Endodermal cell (in vitro differentiated cells): ENCODE measurements around the gene CELA1. TPM values are rescaled to one million over a fixed set of nuclear protein-coding genes. Genes with fewer than 3 reads are reported as not detected.
A peak's percentile ranks its signal among the peaks of the same experiment; 100 is the strongest.

Source experiments
- DNase-seq: peaks from one replicate; pipeline ENCODE4 v3.0.0-alpha.2; 2017
- H3K27ac ChIP-seq: 2 replicates; pipeline ENCODE4 v1.5.1; 2013; ENCODE audit warnings: mild to moderate bottlenecking, low read depth, low read length, moderate library complexity
- H3K27me3 ChIP-seq: 2 replicates; pipeline ENCODE4 v1.6.1; 2013; ENCODE audit warnings: mild to moderate bottlenecking, low read length, moderate library complexity; ENCODE audit not compliant: insufficient read depth, control insufficient read depth, poor library complexity, severe bottlenecking
- H3K36me3 ChIP-seq: 2 replicates; pipeline ENCODE4 v1.7.0; 2013; ENCODE audit warnings: mild to moderate bottlenecking, low read length, moderate library complexity; ENCODE audit not compliant: control insufficient read depth, insufficient read depth
- H3K4me1 ChIP-seq: one replicate; pipeline ENCODE4 v1.7.0; 2013; ENCODE audit warnings: low read length; ENCODE audit not compliant: control insufficient read depth, insufficient read depth
- H3K4me3 ChIP-seq: 2 replicates; pipeline ENCODE4 v1.5.1; 2013; ENCODE audit warnings: mild to moderate bottlenecking, low read length, moderate library complexity
- H3K9ac ChIP-seq: 2 replicates; pipeline ENCODE4 v1.6.1; 2013; ENCODE audit warnings: mild to moderate bottlenecking, low read length, moderate library complexity; ENCODE audit not compliant: poor library complexity, severe bottlenecking; ENCODE audit errors: extremely low read depth
- H3K9me3 ChIP-seq: 2 replicates; pipeline ENCODE4 v1.6.1; 2013; ENCODE audit warnings: mild to moderate bottlenecking, low read length, moderate library complexity; ENCODE audit not compliant: control insufficient read depth
- H3K27ac Mint-ChIP-seq: 2 replicates; pipeline ENCODE4 v1.8.0; 2020; ENCODE audit warnings: mixed read lengths
- H3K27me3 Mint-ChIP-seq: 2 replicates; pipeline ENCODE4 v1.8.0; 2021; ENCODE audit warnings: mild to moderate bottlenecking, mixed read lengths; ENCODE audit not compliant: insufficient read depth
- H3K36me3 Mint-ChIP-seq: 2 replicates; pipeline ENCODE4 v1.8.0; 2020; ENCODE audit warnings: low read depth, mixed read lengths
- H3K4me1 Mint-ChIP-seq: 2 replicates; pipeline ENCODE4 v1.8.0; 2020; ENCODE audit warnings: mixed read lengths
- H3K4me3 Mint-ChIP-seq: 2 replicates; pipeline ENCODE4 v1.8.0; 2020; ENCODE audit warnings: mild to moderate bottlenecking, moderate library complexity, mixed read lengths
- H3K9me3 Mint-ChIP-seq: 2 replicates; pipeline ENCODE4 v1.8.0; 2020; ENCODE audit warnings: mild to moderate bottlenecking, mixed read lengths
- WGBS, 2 experiments: methylation state at CpG; one replicate each; pipeline versions ENCODE4 v1.1.5 to v1.1.7; 2013; ENCODE audit warnings: missing lambda C conversion rate in 2 of 2, mixed read lengths in 1 of 2; ENCODE audit not compliant: insufficient coverage in 1 of 2, insufficient read length in 1 of 2; 5-methylcytosine and 5-hydroxymethylcytosine counted together
- total RNA-seq, 2 donors: library from RNA; stranded (reverse); fragmentation: NEBNext Ultra II Directional in 1 of 2; extraction: Animal tissue kit (Norgen Biotek cat#: 25700) in 1 of 2; gene quantifications; 2 replicates in 1 of 2; 3 replicates in 1 of 2; pipeline ENCODE4 v1.2.1, GENCODE V29; 2021
- TF ChIP-seq, protein P1 (sequence below): fragments of 200-600 bp; sonication (generic); conservative IDR thresholded peaks from 2 replicates; pipeline ENCODE4 v1.5.0; 2021; ENCODE audit warnings: antibody characterized with exemption, mild to moderate bottlenecking

Gene CELA1
- total RNA-seq, 2 donors from 2014 or later = not detected

DNA sequence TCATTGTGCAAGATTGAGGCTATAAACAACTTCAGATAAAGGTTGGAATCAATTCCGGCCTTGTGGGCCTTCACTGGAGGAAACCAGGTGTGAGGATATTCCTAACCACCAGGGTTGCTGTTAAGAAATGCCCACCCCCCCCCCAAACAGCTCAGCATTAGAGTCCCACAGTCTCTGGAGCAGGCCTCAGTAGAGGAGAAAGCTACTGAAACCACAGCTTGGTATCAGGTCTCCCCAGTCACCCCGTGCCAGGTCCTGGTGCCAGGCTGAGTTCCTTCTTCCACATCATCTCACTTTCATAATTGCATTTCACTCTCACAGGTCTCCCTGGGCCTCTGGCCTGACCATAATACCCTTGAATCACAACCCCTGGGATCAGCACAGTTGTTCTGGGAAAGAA lies 32.3 kb upstream of the CELA1 start:
- H3K36me3 ChIP-seq = peaks cover 22% of the 10 kb centered on the region
- H3K36me3 Mint-ChIP-seq = peaks cover 35% of the 10 kb centered on the region
- TF ChIP-seq, protein P1, sequence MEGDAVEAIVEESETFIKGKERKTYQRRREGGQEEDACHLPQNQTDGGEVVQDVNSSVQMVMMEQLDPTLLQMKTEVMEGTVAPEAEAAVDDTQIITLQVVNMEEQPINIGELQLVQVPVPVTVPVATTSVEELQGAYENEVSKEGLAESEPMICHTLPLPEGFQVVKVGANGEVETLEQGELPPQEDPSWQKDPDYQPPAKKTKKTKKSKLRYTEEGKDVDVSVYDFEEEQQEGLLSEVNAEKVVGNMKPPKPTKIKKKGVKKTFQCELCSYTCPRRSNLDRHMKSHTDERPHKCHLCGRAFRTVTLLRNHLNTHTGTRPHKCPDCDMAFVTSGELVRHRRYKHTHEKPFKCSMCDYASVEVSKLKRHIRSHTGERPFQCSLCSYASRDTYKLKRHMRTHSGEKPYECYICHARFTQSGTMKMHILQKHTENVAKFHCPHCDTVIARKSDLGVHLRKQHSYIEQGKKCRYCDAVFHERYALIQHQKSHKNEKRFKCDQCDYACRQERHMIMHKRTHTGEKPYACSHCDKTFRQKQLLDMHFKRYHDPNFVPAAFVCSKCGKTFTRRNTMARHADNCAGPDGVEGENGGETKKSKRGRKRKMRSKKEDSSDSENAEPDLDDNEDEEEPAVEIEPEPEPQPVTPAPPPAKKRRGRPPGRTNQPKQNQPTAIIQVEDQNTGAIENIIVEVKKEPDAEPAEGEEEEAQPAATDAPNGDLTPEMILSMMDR = peak; percentile 21
- WGBS, 2 experiments = 98% methylated on average over 2 of the region's 2 CpGs; no CpG with 5 or more reads in 1 of the 2 experiments
- H3K9me3 Mint-ChIP-seq = no peaks in the 10 kb centered on the region
- H3K9ac ChIP-seq = no peak overlapping the region
- H3K4me1 Mint-ChIP-seq = peaks cover 21% of the 10 kb centered on the region
- H3K9me3 ChIP-seq = no peaks in the 10 kb centered on the region
- DNase-seq = no peak
- no peak overlapping the region for H3K27ac Mint-ChIP-seq
- no peaks in the 10 kb centered on the region for H3K27me3 Mint-ChIP-seq
- peaks cover 8% of the 10 kb centered on the region for H3K4me1 ChIP-seq
- no peak overlapping the region for H3K4me3 Mint-ChIP-seq
- H3K27ac ChIP-seq = no peak overlapping the region
- no peaks in the 10 kb centered on the region for H3K27me3 ChIP-seq
- H3K4me3 ChIP-seq = no peak overlapping the region

DNA sequence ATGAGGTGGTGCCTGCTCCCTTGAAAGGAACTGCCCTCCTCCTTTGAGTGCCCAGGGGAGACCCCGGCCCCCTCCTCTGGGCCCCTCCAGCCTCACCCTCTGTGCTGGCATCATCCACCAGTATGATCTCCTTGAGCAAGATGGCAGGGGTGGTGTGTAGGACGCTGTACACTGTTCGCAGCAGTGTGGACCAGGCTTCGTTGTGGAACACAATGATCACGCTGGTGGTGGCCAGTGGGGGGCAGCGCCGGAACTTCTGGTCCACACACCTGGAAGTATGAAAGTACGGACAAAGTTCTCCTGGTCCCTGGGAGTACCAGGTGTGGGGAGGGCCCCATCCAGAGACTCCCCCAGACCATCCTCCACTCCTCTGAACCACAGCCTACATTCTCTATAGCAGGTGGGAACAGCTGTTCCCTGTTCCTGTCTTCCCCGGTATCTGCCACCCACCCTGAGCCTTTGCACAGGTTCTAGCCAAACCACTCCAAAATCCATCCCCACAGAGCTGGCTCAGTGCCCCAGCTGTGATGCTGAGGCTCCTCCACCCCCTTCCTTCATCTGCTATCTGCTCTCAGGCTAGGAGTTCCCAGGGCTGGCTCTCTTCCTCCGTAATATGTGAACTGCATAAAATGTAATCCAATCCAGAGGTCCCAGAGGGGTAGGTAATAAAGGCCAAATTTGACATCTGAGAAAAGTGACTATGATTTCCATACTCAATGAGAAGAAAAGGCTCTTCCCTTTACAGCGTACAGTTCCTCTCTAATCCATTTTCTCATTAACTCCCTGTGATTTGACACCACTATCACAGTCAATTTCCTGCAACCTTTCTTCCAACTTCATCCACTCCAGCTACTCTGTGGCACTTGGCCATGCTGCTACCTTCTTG lies 30.9 kb upstream of the CELA1 start:
- Histone ChIP-seq H3K4me1 (peaks cover 4% of the 10 kb centered on the region), H3K27ac (no peak overlapping the region), H3K36me3 (peaks cover 32% of the 10 kb centered on the region), H3K27me3 (no peaks in the 10 kb centered on the region), H3K9me3 (no peaks in the 10 kb centered on the region), H3K9ac (no peak overlapping the region), H3K4me3 (no peak overlapping the region)
- WGBS, 2 experiments = 93 to 100% methylated on average over 3 to 11 of the region's 11 CpGs
- no peak overlapping the region for H3K27ac Mint-ChIP-seq
- H3K27me3 Mint-ChIP-seq = no peaks in the 10 kb centered on the region
- DNase-seq = no peak
- H3K36me3 Mint-ChIP-seq = peaks cover 47% of the 10 kb centered on the region
- peaks cover 9% of the 10 kb centered on the region for H3K4me1 Mint-ChIP-seq
- no peak overlapping the region for H3K4me3 Mint-ChIP-seq
- no peaks in the 10 kb centered on the region for H3K9me3 Mint-ChIP-seq
- TF ChIP-seq, protein P1 = peak; percentile 47

DNA sequence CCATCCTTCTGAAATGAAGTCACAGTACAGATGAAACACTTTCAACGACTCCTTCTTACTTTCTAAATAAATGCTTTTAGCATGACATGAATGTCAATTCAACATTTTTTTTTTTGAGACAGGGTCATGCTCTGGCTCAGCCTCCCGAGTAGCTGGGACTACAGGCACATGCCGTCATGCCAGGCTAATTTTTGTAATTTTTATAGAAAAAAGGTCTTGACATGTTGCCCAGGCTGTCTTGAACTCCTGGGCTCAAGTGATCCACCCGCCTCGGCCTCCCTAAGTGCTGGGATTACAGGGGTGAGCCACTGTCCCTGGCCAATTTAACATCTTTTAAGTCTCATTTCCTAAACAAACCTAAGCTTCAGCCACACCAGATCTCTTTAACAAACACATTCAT lies 28.4 kb upstream of the CELA1 start:
- peaks cover 24% of the 10 kb centered on the region for H3K36me3 ChIP-seq
- peaks cover 8% of the 10 kb centered on the region for H3K4me1 ChIP-seq
- no peak overlapping the region for H3K9ac ChIP-seq
- Mint-ChIP-seq H3K4me3 (no peak overlapping the region), H3K36me3 (peaks cover 40% of the 10 kb centered on the region), H3K9me3 (no peaks in the 10 kb centered on the region), H3K27me3 (no peaks in the 10 kb centered on the region), H3K4me1 (peaks cover 16% of the 10 kb centered on the region), H3K27ac (no peak overlapping the region)
- H3K4me3 ChIP-seq = no peak overlapping the region
- H3K9me3 ChIP-seq = no peaks in the 10 kb centered on the region
- 89 to 94% methylated on average over 5 of the region's 5 CpGs for WGBS, 2 experiments
- DNase-seq = no peak
- H3K27ac ChIP-seq = no peak overlapping the region
- TF ChIP-seq, protein P1 = no peak
- H3K27me3 ChIP-seq = no peaks in the 10 kb centered on the region
